RWPE2 (cell line): Measurements from ENCODE around the gene GHDC.

ENCODE experiments used
- ATAC-seq: fragments of 200-7000 bp; cut with Tn5 transposase; 3 replicates; pipeline ENCODE4 v1.9.1; 2021; ENCODE audit warnings: low read depth
- DNase-seq: peaks from one replicate; pipeline ENCODE4 v3.0.0-alpha.2; 2020; ENCODE audit warnings: low spot score
- H3K27ac ChIP-seq: fragments of 450-650 bp; 2 replicates; pipeline ENCODE4 v1.5.1; 2017; ENCODE audit warnings: mild to moderate bottlenecking; ENCODE audit not compliant: poor library complexity, severe bottlenecking
- H3K27me3 ChIP-seq: fragments of 250-450 bp; sonication (Bioruptor Pico); 2 replicates; pipeline ENCODE4 v1.5.1; 2021; ENCODE audit warnings: mild to moderate bottlenecking, moderate library complexity; ENCODE audit not compliant: insufficient read depth, poor library complexity, severe bottlenecking
- H3K36me3 ChIP-seq: fragments of 250-450 bp; sonication (Bioruptor Pico); 2 replicates; pipeline ENCODE4 v1.5.1; 2020; ENCODE audit warnings: low read depth, mild to moderate bottlenecking, moderate library complexity
- H3K4me1 ChIP-seq: fragments of 250-450 bp; sonication (Bioruptor Pico); 2 replicates; pipeline ENCODE4 v1.5.1; 2021; ENCODE audit warnings: mild to moderate bottlenecking, moderate library complexity; ENCODE audit not compliant: insufficient read depth, poor library complexity, severe bottlenecking
- H3K4me3 ChIP-seq: fragments of 250-450 bp; sonication (Bioruptor Pico); 2 replicates; pipeline ENCODE4 v1.5.1; 2021; ENCODE audit warnings: mild to moderate bottlenecking, moderate library complexity; ENCODE audit not compliant: severe bottlenecking
- H3K9me3 ChIP-seq: fragments of 250-450 bp; sonication (Bioruptor Pico); 2 replicates; pipeline ENCODE4 v1.5.1; 2021; ENCODE audit warnings: mild to moderate bottlenecking, moderate library complexity; ENCODE audit not compliant: severe bottlenecking
- TF ChIP-seq, protein P1 (sequence below): fragments of 450-650 bp; IDR thresholded peaks from one replicate; pipeline ENCODE4 v1.5.1; 2017; ENCODE audit warnings: mild to moderate bottlenecking, moderate library complexity; ENCODE audit not compliant: poor library complexity, severe bottlenecking

Gene GHDC

DNA sequence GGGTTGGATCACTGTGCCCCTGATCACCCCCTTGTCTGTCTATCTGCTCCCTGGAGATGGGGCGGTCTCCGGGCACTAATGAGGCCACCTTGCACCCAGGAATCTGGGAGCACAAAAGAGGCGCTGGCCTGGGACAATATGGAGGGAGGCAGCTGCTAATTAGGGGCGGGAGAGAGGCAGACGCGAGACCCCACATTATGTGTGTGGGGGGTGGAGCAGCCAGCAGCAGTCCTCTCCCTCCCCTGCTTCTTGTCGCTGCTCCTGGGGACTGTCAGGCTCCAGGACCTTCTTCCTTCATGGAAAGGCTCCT, 8.7 kb downstream of the GHDC start:
- Histone ChIP-seq H3K36me3 (no peaks in the 10 kb centered on the region), H3K4me3 (no peak overlapping the region), H3K27me3 (peaks cover 15% of the 10 kb centered on the region), H3K4me1 (no peaks in the 10 kb centered on the region), H3K9me3 (no peaks in the 10 kb centered on the region), H3K27ac (no peak overlapping the region)
- TF ChIP-seq, protein P1, sequence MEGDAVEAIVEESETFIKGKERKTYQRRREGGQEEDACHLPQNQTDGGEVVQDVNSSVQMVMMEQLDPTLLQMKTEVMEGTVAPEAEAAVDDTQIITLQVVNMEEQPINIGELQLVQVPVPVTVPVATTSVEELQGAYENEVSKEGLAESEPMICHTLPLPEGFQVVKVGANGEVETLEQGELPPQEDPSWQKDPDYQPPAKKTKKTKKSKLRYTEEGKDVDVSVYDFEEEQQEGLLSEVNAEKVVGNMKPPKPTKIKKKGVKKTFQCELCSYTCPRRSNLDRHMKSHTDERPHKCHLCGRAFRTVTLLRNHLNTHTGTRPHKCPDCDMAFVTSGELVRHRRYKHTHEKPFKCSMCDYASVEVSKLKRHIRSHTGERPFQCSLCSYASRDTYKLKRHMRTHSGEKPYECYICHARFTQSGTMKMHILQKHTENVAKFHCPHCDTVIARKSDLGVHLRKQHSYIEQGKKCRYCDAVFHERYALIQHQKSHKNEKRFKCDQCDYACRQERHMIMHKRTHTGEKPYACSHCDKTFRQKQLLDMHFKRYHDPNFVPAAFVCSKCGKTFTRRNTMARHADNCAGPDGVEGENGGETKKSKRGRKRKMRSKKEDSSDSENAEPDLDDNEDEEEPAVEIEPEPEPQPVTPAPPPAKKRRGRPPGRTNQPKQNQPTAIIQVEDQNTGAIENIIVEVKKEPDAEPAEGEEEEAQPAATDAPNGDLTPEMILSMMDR, result no peak
- ATAC-seq, result no peak
- DNase-seq, result no peak

DNA sequence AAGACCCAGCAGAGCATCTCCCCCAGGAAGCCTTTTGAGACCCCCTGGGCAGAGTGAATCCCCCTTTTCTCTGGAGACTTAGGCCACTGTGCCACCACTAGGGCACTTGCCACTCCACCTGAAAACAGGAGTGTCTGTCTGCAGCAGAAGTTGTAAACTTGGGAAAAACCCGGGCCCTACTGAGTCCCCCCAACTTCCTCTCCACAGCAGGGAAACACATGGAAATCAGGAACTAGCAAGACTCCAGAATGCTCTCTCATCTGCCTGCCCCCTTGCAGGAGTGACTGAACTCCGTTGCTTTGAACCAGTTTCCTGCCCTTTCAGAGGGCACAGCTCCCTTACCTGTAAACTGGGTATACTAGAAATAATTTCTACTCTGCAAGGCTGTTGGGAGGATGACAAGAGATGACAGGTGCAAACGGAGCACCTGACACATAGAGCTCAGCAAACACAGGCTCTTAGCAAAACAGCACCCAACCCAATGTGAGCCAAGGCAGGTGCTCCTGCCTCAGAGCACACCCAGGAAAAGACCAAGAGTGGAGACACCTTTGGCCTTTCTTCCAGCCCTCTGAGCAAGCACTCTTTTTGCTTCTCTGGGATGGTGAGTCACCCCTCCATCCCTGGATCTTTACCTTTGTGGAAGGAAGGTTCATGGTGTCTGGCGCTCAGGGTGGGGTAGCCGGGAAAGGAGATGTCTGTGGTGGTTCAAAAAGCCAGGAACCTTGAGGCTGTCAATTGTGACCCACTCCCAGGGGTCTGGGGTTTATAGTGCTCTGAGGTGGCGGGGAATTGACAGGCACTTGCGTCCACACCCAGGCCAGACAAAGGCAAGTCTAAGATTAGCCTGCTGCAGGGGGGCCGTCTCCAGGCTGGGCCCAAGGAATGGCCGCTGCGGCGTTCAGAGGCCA, 9.3 kb downstream of the GHDC start, which contains the start of gene HCRT:
Gene HCRT, minus strand, starts transcription at position 740 of the 908 bp plus-strand sequence. Its CDS starts 87 bp downstream, at position 653.
- H3K9me3 ChIP-seq, result no peaks in the 10 kb centered on the region
- H3K4me1 ChIP-seq, result no peaks in the 10 kb centered on the region
- ATAC-seq (0 out of 3 replicates have a peak, but pooled peaks have one; percentile 13), DNase-seq (no peak)
- TF ChIP-seq, protein P1, result no peak
- peak within 1 kb of the TSS; percentile 15 for H3K4me3 ChIP-seq
- no peak within 1 kb of the TSS for H3K27ac ChIP-seq
- H3K27me3 ChIP-seq, result peaks cover 22% of the 10 kb centered on the region
- no peaks in the 10 kb centered on the region for H3K36me3 ChIP-seq

DNA sequence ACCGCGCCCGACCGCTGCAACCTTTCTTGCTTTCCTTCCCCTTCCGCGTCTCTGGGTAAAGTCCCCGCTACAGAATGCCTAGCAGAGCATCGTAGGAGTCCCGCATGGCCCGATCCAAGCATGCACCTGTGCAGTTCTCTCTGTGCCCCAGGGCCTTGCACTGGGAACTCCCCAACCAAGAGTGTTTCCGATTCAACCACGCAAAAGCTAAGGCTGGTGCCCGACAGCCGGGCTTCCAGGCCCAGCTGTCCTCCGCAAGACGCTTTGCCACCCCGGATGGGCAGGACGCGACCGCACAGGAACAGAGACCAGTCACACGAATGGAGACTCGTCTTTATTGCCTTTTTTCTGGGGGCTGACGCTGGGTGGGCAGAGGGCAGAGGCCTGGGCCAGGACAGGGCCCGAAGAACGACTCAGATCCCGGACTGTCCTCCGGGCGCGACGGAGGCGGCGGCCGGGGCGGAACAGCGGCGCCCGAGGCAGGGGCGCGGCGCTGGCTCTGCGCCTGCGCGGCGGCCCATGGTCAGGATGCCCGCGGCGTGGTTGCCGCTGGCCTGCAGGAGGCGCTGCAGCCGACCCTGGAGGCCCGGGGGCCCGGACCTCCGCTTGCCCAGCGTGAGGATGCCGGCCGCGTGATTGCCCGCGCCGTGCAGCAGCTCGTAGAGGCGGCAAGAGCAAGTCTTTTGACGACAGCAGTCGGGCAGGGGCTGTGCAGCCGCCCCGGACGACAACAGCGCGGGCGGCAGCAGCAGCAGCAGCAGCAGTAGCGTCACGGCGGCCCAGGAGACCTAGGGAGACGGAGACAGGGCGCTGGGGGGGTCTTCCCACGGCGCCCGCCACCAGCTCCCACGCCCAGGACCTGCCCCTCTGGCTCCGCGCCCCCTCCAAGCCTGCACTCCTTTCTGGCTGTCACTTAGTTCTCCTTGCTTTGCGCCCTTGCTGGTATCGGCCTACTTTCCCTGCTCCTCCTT, 10.3 kb downstream of the GHDC start:
- ATAC-seq (no peak), DNase-seq (no peak)
- TF ChIP-seq, protein P1, result peak; percentile 76
- H3K36me3 ChIP-seq, result no peaks in the 10 kb centered on the region
- H3K4me1 ChIP-seq, result no peaks in the 10 kb centered on the region
- no peaks in the 10 kb centered on the region for H3K9me3 ChIP-seq
- peak overlapping the region; percentile 15 for H3K4me3 ChIP-seq
- H3K27ac ChIP-seq, result no peak overlapping the region
- peaks cover 28% of the 10 kb centered on the region for H3K27me3 ChIP-seq

DNA sequence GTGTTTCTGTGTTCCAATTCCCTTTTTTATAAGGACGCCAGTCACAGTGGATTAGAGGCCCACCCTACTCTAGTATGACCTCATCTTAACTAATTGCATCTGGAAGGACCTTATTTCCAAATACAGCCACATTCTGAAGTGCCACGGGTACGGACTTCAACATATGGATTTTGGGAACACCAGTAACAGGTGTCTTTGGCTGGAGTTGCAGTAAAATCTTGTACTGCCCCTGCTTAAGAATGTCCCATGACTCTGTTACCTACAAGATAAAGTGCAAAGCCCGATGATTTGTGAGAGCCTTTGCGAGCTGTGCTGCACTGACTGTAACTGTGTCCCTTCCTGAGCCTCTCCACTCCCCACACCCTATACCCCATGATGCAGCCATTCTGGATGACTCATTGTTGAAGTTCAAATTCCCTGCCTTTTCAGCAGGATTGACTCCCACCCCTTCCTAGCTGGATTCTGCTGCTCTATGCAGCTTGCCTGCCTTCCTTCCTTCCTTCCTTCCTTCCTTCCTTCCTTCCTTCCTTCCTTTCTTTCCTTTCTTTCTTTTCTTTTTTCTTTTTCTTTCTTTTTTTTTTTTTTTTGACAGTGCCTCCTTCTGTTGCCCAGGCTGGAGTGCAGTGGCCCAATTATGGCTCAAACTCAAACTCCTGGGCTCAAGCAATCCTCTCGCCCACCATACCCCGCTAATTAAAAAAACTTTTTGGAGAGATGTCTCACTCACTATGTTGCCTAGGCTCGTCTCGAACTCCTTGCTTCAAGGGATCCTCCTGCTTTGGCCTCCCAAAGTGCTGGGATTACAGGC, 11.2 kb downstream of the GHDC start:
- H3K4me1 ChIP-seq, result no peaks in the 10 kb centered on the region
- H3K4me3 ChIP-seq, result no peak overlapping the region
- no peak for DNase-seq
- no peak overlapping the region for H3K27ac ChIP-seq
- peaks cover 28% of the 10 kb centered on the region for H3K27me3 ChIP-seq
- no peaks in the 10 kb centered on the region for H3K9me3 ChIP-seq
- ATAC-seq, result no peak
- no peaks in the 10 kb centered on the region for H3K36me3 ChIP-seq
- TF ChIP-seq, protein P1, result no peak
